Mesenchymal stem cell (in vitro differentiated cells and primary cell): ENCODE measurements around the gene ANGPTL2.

ENCODE experiments used
- DNase-seq: peaks from one replicate; pipeline ENCODE4 v3.0.0-alpha.2; 2013
- H2AFZ ChIP-seq: one replicate; pipeline ENCODE4 v1.6.1; 2013; ENCODE audit warnings: low read depth, mild to moderate bottlenecking, control low read depth, inconsistent platforms, low read length, moderate library complexity
- H2AK5ac ChIP-seq: 2 replicates; pipeline ENCODE4 v1.6.1; 2013; ENCODE audit warnings: low read length, moderate library complexity, mild to moderate bottlenecking, inconsistent platforms; ENCODE audit not compliant: severe bottlenecking
- H2BK120ac ChIP-seq: one replicate; pipeline ENCODE4 v1.6.1; 2013; ENCODE audit warnings: low read depth, mild to moderate bottlenecking, inconsistent platforms, low read length, moderate library complexity
- H2BK12ac ChIP-seq, 2 experiments: one replicate each; pipeline ENCODE4 v1.6.1; 2013; ENCODE audit warnings: inconsistent platforms in 2 of 2, low read length in 2 of 2, mild to moderate bottlenecking in 2 of 2, moderate library complexity in 2 of 2, control low read depth in 1 of 2
- H2BK15ac ChIP-seq: one replicate; pipeline ENCODE4 v1.6.1; 2013; ENCODE audit warnings: mild to moderate bottlenecking, low read depth, inconsistent platforms; ENCODE audit not compliant: poor library complexity, severe bottlenecking
- H2BK5ac ChIP-seq: 2 replicates; pipeline ENCODE4 v1.6.1; 2013; ENCODE audit warnings: low read depth, mild to moderate bottlenecking, low read length, control low read depth, inconsistent platforms; ENCODE audit not compliant: poor library complexity, severe bottlenecking
- H3K14ac ChIP-seq, 2 experiments: one replicate each; pipeline ENCODE4 v1.6.1; 2013; ENCODE audit warnings: inconsistent platforms in 2 of 2, low read length in 2 of 2, control low read depth in 1 of 2, mild to moderate bottlenecking in 1 of 2, moderate library complexity in 1 of 2
- H3K18ac ChIP-seq, 2 experiments: one replicate each; pipeline ENCODE4 v1.6.1; 2013; ENCODE audit warnings: inconsistent platforms in 2 of 2, low read length in 2 of 2, control low read depth in 1 of 2, low read depth in 1 of 2, mild to moderate bottlenecking in 1 of 2
- H3K23ac ChIP-seq, 2 experiments: one replicate each; pipeline ENCODE4 v1.6.1; 2013; ENCODE audit warnings: inconsistent platforms in 2 of 2, low read length in 2 of 2, mild to moderate bottlenecking in 2 of 2, moderate library complexity in 2 of 2, control low read depth in 1 of 2
- H3K27ac ChIP-seq: 2 replicates; pipeline ENCODE4 v1.5.1; 2013; ENCODE audit warnings: mild to moderate bottlenecking, moderate library complexity, low read length, control low read depth, inconsistent platforms; ENCODE audit not compliant: poor library complexity, severe bottlenecking
- H3K27me3 ChIP-seq, 2 experiments: 2 replicates each; pipeline versions ENCODE4 v1.6.1 to v1.7.0; 2013; ENCODE audit warnings: low read length in 2 of 2, mild to moderate bottlenecking in 2 of 2, moderate library complexity in 2 of 2, control low read depth in 1 of 2, inconsistent platforms in 1 of 2; ENCODE audit not compliant: control insufficient read depth in 1 of 2, insufficient read depth in 1 of 2
- H3K36me3 ChIP-seq, 2 experiments: 2 replicates each; pipeline versions ENCODE4 v1.6.1 to v1.7.0; 2013; ENCODE audit warnings: low read length in 2 of 2, control low read depth in 1 of 2, inconsistent platforms in 1 of 2, low read depth in 1 of 2, mild to moderate bottlenecking in 1 of 2; ENCODE audit not compliant: insufficient read depth in 2 of 2, control insufficient read depth in 1 of 2
- H3K4ac ChIP-seq, 2 experiments: one replicate each; pipeline ENCODE4 v1.6.1; 2013; ENCODE audit warnings: inconsistent platforms in 2 of 2, low read length in 2 of 2, mild to moderate bottlenecking in 2 of 2, moderate library complexity in 2 of 2, control low read depth in 1 of 2, low read depth in 1 of 2
- H3K4me1 ChIP-seq: 2 replicates; pipeline ENCODE4 v1.6.1; 2013; ENCODE audit warnings: low read depth, low read length, control low read depth; ENCODE audit not compliant: control insufficient read depth, insufficient read depth
- H3K4me2 ChIP-seq: 2 replicates; pipeline ENCODE4 v1.6.1; 2013; ENCODE audit warnings: low read length, mild to moderate bottlenecking, inconsistent platforms; ENCODE audit not compliant: poor library complexity, severe bottlenecking
- H3K4me3 ChIP-seq, 2 experiments: 2 replicates each; pipeline versions ENCODE4 v1.5.1 to v1.7.0; 2013; ENCODE audit warnings: low read length in 2 of 2, mild to moderate bottlenecking in 2 of 2, control low read depth in 1 of 2, low read depth in 1 of 2; ENCODE audit not compliant: insufficient read depth in 1 of 2
- H3K79me1 ChIP-seq: replicated peaks from 2 replicates; pipeline ENCODE4 v1.6.1; 2013; ENCODE audit warnings: mild to moderate bottlenecking, control low read depth, low read length, inconsistent platforms; ENCODE audit not compliant: poor library complexity, severe bottlenecking
- H3K9ac ChIP-seq: 2 replicates; pipeline ENCODE4 v1.7.0; 2013; ENCODE audit warnings: mild to moderate bottlenecking, low read length, moderate library complexity
- H3K9me3 ChIP-seq: 2 replicates; pipeline ENCODE4 v1.7.0; 2013; ENCODE audit warnings: mild to moderate bottlenecking, low read length; ENCODE audit not compliant: control insufficient read depth
- H4K8ac ChIP-seq: one replicate; pipeline ENCODE4 v1.6.1; 2013; ENCODE audit warnings: inconsistent platforms, mild to moderate bottlenecking, low read length, moderate library complexity
- H4K91ac ChIP-seq: one replicate; pipeline ENCODE4 v1.6.1; 2013; ENCODE audit warnings: mild to moderate bottlenecking, low read length, inconsistent platforms
- WGBS: methylation state at CpG from one replicate; pipeline ENCODE4 v1.1.7; 2013; ENCODE audit warnings: mixed read lengths; 5-methylcytosine and 5-hydroxymethylcytosine counted together

Gene ANGPTL2

GRCh38 chr9:127109212-127109711, 13.2 kb downstream of the ANGPTL2 start:
- Histone ChIP-seq H4K91ac (no peak overlapping the region), H3K23ac (no peak overlapping the region), H2BK120ac (no peak overlapping the region), H4K8ac (no peak overlapping the region), H3K79me1 (no peaks in the 10 kb centered on the region), H3K4me3 (no peak overlapping the region), H2BK5ac (no peak overlapping the region), H3K36me3 (peaks cover 4 to 68% of the 10 kb centered on the region in 2 experiments), H2AK5ac (no peak overlapping the region), H2BK15ac (no peak overlapping the region), H3K18ac (no peak overlapping the region), H3K4me1 (peaks cover 3% of the 10 kb centered on the region), H2AFZ (no peak overlapping the region), H2BK12ac (no peak overlapping the region), H3K9ac (no peak overlapping the region), H3K4ac (no peak overlapping the region), H3K14ac (no peak overlapping the region), H3K27me3 (peaks cover 0 to 7% of the 10 kb centered on the region in 2 experiments), H3K4me2 (no peak overlapping the region), H3K27ac (no peak overlapping the region), H3K9me3 (no peaks in the 10 kb centered on the region)
- WGBS, result 91% methylated on average over 5 of the region's 5 CpGs
- peak; percentile 39 for DNase-seq

GRCh38 chr9:127107929-127108876, 14.2 kb downstream of the ANGPTL2 start:
- H4K91ac ChIP-seq, result no peak overlapping the region
- no peak overlapping the region for H3K4ac ChIP-seq
- no peaks in the 10 kb centered on the region for H3K9me3 ChIP-seq
- no peak overlapping the region for H3K14ac ChIP-seq
- H3K9ac ChIP-seq, result no peak overlapping the region
- H2AK5ac ChIP-seq, result no peak overlapping the region
- H3K79me1 ChIP-seq, result no peaks in the 10 kb centered on the region
- no peak overlapping the region for H3K4me2 ChIP-seq
- no peak overlapping the region for H2BK5ac ChIP-seq
- H3K27ac ChIP-seq, result no peak overlapping the region
- H3K18ac ChIP-seq, result no peak overlapping the region
- H3K27me3 ChIP-seq, result peaks cover 0 to 7% of the 10 kb centered on the region in 2 experiments
- no peak for DNase-seq
- H2AFZ ChIP-seq, result no peak overlapping the region
- H2BK120ac ChIP-seq, result no peak overlapping the region
- H3K4me3 ChIP-seq, result no peak overlapping the region
- H2BK12ac ChIP-seq, result no peak overlapping the region
- H3K4me1 ChIP-seq, result peaks cover 2% of the 10 kb centered on the region
- H2BK15ac ChIP-seq, result no peak overlapping the region
- no peak overlapping the region for H4K8ac ChIP-seq
- no peak overlapping the region for H3K23ac ChIP-seq
- 97% methylated on average over 38 of the region's 38 CpGs for WGBS
- H3K36me3 ChIP-seq, result peaks cover 4 to 77% of the 10 kb centered on the region in 2 experiments

GRCh38 chr9:127107171-127107928, 15.1 kb downstream of the ANGPTL2 start:
- H3K79me1 ChIP-seq, result no peaks in the 10 kb centered on the region
- no peak for DNase-seq
- no peak overlapping the region for H2BK5ac ChIP-seq
- no peak overlapping the region for H3K4me3 ChIP-seq
- H3K9me3 ChIP-seq, result no peaks in the 10 kb centered on the region
- H3K27ac ChIP-seq, result no peak overlapping the region
- H2AK5ac ChIP-seq, result no peak overlapping the region
- no peak overlapping the region for H2BK12ac ChIP-seq
- H3K4ac ChIP-seq, result no peak overlapping the region
- no peak overlapping the region for H3K18ac ChIP-seq
- H2BK15ac ChIP-seq, result no peak overlapping the region
- peaks cover 4 to 85% of the 10 kb centered on the region in 2 experiments for H3K36me3 ChIP-seq
- H3K14ac ChIP-seq, result no peak overlapping the region
- no peak overlapping the region for H2BK120ac ChIP-seq
- no peak overlapping the region for H3K23ac ChIP-seq
- H3K4me2 ChIP-seq, result no peak overlapping the region
- 95% methylated on average over 11 of the region's 11 CpGs for WGBS
- no peak overlapping the region for H3K9ac ChIP-seq
- H2AFZ ChIP-seq, result no peak overlapping the region
- H4K91ac ChIP-seq, result no peak overlapping the region
- peaks cover 0 to 7% of the 10 kb centered on the region in 2 experiments for H3K27me3 ChIP-seq
- H3K4me1 ChIP-seq, result peaks cover 2% of the 10 kb centered on the region
- H4K8ac ChIP-seq, result no peak overlapping the region

- Histone ChIP-seq H3K27me3 (peaks cover 0 to 7% of the 10 kb centered on the region in 2 experiments), H2BK15ac (no peak overlapping the region), H3K4me2 (no peak overlapping the region), H3K4me1 (peaks cover 2% of the 10 kb centered on the region), H4K8ac (no peak overlapping the region), H3K9me3 (no peaks in the 10 kb centered on the region), H2AK5ac (no peak overlapping the region), H4K91ac (no peak overlapping the region), H2AFZ (no peak overlapping the region), H2BK120ac (no peak overlapping the region), H3K9ac (no peak overlapping the region), H3K4ac (no peak overlapping the region), H3K4me3 (no peak overlapping the region), H3K14ac (no peak overlapping the region), H3K27ac (no peak overlapping the region), H2BK5ac (no peak overlapping the region), H3K79me1 (no peaks in the 10 kb centered on the region), H2BK12ac (no peak overlapping the region), H3K36me3 (peaks cover 4 to 88% of the 10 kb centered on the region in 2 experiments), H3K18ac (no peak overlapping the region), H3K23ac (no peak overlapping the region)
- DNase-seq, result no peak
- WGBS, result 87% methylated on average over 4 of the region's 4 CpGs
These were observed 16.0 kb downstream of the ANGPTL2 start for GRCh38 chr9:127106466-127106855.
